Retina (tissue), 1 donor: ENCODE results near the gene OSBPL9.
"Not testable (repeated sequence)": the region's sequence is repeated elsewhere in the genome, so short reads cannot be mapped to it uniquely, and the experiment has no call there.

Experiments
- DNase-seq: peaks from one replicate; pipeline ENCODE4 v3.0.0-alpha.2; 2016

OSBPL9 gene

GRCh38 chr1:51799372-51799771, 182.5 kb downstream of the OSBPL9 start:
- DNase-seq = no peak

DNA sequence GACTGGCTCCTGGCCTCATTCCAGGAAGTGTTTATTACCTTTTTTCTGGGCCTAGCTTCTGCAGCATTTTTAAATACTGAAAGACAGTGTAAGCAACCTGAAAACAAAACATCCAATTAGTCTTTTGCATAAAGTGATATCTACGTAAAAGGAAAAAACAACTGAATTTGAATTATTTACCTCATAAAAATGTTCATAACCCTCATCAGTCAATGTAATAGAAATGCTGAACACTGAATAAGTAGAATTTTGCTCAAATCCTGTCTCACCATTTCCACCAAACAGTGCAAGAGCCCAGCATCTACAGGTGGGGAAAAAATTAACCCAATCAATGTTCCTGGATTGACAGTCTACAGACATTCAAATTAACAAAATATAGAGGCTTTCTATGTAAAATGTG, 197.6 kb downstream of the OSBPL9 start:
- no peak for DNase-seq

GRCh38 chr1:51818487-51818886, 201.6 kb downstream of the OSBPL9 start:
- no peak for DNase-seq

DNA sequence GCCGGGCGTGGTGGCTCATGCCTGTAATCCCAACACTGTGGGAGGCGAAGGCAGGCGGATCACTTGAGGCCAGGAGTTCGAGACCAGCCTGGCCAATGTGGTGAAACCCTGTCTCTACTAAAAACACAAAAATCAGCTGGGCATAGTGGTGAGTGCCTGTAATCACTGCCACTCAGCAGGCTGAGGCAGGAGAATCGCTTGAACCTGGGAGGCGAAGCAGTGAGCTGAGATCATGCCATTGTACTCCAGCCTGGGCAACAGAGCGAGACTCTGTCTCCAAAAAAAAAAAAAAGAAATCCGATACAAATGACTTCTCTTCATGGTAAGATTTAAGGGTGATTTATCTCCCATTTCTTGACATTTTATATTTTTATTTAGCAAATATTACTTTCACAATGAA, 202.1 kb downstream of the OSBPL9 start:
- not testable (repeated sequence) for DNase-seq

DNA sequence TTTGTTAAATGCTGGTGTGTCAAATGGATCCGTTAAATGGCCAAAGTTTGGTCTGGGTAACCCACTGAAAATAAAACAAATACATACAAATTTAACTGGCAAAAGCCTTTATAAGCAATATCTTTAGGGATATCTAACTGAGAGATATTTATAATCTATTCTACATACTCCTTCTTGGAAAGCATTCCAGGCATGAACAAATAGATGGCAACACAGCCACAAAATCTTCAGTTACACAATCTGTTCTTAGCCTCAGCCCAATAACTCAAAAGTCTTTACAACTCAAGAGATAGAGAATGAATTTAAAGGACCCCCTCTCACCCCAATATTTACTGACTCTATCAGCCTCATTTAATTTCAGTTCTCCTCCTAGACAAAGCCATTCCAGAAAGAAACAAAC, 202.9 kb downstream of the OSBPL9 start:
- no peak for DNase-seq

DNA sequence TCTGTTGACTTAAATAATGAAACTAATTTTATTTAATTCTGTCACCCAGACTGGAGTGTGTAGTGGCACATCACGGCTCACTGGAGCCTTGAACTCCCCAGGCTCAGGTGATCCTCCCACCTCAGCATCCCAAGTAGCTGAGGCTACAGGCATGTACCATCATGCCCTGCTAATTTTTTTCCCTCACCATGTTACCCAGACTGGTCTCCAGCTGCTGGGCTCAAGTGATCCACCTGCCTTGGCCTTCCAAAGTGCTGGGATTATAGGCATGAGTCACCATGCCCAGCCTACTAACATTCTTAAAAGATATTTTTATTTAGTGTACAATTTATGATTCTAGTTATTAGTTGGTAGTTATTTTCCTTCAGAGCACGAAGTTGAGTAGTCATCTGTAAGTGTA, 212.2 kb downstream of the OSBPL9 start:
- DNase-seq = no peak

GRCh38 chr1:51833700-51834099, 216.8 kb downstream of the OSBPL9 start:
- DNase-seq = no peak

- no peak for DNase-seq
Measured at GRCh38 chr1:51837243-51837642, 220.4 kb downstream of the OSBPL9 start.
